Ishikawa (cell line): ENCODE data around the gene PTGES2.

Source experiments
- CREB1 ChIP-seq: IDR thresholded peaks from 2 replicates; pipeline ENCODE4 v1.6.1; 2012; ENCODE audit warnings: low read depth
- EGR1 ChIP-seq: IDR thresholded peaks from 2 replicates; pipeline ENCODE4 v1.6.1; 2012
- EP300 ChIP-seq: IDR thresholded peaks from 2 replicates; pipeline ENCODE4 v1.6.1; 2012; ENCODE audit warnings: borderline replicate concordance
- REST ChIP-seq: IDR thresholded peaks from 2 replicates; pipeline ENCODE4 v1.6.1; 2012; ENCODE audit warnings: low read depth, mild to moderate bottlenecking
- TAF1 ChIP-seq: IDR thresholded peaks from 2 replicates; pipeline ENCODE4 v1.6.1; 2012; ENCODE audit warnings: low read depth, mild to moderate bottlenecking
- YY1 ChIP-seq: IDR thresholded peaks from 2 replicates; pipeline ENCODE4 v1.6.1; 2012; ENCODE audit warnings: low read depth
- ZBTB7A ChIP-seq: IDR thresholded peaks from 2 replicates; pipeline ENCODE4 v1.6.1; 2012; ENCODE audit warnings: low read depth

- no peak for TF ChIP-seq YY1
- TF ChIP-seq CREB1: no peak
- TF ChIP-seq EP300: no peak
- TF ChIP-seq EGR1: no peak
- TF ChIP-seq REST: no peak
- no peak for TF ChIP-seq ZBTB7A
- no peak for TF ChIP-seq TAF1
Observed at GRCh38 chr9:128121924-128122808, 5.4 kb downstream of the PTGES2 start.
